Measurements from ENCODE around the gene STAB1.

The STAB1 gene

DNA sequence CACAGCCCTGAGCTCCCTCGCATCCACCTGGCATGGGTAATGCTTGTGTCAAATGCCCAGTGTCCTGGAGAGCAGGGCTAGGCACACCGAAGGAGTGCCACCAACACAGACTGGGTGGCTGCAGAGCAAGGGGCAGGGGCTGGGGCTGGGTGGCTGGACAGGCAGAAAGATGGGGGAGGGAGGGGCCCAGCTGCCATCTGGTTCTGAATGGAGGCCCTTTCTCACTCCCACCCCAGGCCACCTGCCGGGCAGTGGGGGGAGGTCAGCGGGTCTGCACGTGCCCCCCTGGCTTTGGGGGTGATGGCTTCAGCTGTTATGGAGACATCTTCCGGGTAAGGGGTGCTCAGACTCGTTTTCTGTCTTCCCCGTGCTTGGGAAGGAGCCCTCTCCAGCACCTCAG is 17.0 kb downstream of the STAB1 start:
- DNase-seq: no peak

DNA sequence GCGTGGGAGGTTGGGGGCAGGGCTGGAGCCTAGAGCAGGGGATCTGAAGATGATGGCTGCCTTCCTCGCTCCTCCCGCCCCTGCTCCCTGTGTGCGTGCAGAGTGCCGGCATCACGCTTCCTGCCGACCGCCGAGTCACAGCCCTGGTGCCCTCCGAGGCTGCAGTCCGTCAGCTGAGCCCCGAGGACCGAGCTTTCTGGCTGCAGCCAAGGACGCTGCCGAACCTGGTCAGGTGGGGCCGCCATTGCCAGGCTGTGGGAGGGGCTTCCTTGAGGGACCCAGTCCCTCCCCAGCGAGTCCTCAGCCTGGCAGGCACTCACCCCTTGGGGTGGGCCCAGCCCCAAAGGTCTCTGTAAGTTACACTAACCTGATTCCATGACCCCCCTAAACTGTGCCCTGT is 17.6 kb downstream of the STAB1 start:
- no peak for DNase-seq

DNA sequence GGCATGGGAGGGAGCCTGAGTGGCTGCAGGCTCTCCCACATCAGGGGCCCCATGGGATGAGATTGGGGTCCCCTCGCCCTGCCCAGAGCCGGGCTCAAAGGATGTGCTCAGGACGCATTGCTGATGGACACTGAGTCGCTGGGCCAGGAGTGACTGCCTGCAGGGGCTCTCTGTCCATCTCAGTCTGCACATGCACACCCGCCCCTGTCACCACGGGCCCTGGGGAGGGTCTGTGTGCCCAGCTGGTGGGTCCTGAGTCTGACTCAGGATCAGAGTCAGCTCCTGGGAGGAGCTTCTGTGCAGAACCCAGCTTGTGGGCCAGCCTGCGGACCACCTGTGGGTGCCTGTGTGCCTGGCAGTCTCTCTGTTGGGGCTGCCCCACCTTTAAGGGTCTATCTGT is 18.1 kb downstream of the STAB1 start:
- DNase-seq: no peak

DNA sequence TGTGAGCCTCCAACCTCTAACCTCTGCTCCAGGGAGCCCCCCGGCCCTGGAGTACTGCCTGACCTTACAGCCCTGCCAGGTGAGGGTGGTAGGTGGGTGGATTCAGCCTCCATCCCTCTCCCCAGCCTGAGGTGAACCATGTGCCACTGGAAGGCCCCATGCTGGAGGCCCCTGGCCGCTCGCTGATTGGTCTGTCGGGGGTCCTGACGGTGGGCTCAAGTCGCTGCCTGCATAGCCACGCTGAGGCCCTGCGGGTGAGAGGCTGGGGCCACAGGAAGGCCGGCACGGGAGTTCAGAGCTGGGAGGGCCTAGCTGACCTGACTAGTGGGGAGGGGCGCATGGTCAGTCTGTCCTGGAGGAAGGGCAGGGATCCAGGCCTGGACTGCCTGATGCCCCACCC is 19.4 kb downstream of the STAB1 start:
- DNase-seq: no peak

DNA sequence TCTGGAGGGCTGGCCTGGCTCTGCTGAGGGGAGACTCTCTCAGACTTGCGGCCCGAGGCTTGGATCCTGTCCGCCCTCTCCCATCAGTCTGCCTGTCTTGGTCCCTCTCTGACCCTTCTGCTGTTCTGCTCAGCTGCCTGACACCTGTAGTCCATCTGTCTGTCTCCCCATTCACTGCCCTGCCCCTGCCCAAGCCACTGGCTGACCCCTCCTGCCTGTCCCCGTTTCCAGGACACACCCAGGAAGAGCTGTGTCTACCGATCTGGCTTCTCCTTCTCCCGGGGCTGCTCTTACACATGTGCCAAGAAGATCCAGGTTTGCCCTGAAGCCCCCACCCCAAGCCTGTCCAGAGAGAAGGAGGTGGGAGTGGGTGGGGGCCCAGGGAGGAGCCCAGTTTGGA is 20.1 kb downstream of the STAB1 start:
- DNase-seq: no peak

DNA sequence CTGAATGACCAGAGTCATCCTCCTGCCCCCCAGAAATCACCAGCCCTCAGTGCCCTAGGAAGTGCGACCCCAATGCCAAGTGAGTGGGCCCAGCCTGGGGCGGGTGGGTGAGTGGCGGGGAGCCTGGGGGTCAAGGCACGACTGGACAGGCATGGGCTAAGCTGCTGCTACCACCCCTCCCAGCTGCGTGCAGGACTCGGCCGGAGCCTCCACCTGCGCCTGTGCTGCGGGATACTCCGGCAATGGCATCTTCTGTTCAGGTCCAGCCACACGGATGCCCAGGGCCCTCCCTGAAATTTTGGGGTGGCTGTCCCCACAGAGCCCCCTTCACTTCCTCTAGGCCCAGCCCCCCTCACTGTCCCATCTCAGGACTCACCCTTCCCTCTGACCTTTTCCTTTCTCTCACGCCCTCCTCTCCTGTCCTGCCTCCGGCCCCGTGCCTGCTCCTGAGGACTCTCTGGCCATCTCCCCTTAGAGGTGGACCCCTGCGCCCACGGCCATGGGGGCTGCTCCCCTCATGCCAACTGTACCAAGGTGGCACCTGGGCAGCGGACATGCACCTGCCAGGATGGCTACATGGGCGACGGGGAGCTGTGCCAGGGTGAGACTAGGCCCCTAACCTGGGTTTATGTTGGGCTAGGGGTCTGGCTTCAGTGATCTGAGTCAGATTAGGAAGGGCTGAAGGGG is 21.5 kb downstream of the STAB1 start:
- no peak for DNase-seq

DNA sequence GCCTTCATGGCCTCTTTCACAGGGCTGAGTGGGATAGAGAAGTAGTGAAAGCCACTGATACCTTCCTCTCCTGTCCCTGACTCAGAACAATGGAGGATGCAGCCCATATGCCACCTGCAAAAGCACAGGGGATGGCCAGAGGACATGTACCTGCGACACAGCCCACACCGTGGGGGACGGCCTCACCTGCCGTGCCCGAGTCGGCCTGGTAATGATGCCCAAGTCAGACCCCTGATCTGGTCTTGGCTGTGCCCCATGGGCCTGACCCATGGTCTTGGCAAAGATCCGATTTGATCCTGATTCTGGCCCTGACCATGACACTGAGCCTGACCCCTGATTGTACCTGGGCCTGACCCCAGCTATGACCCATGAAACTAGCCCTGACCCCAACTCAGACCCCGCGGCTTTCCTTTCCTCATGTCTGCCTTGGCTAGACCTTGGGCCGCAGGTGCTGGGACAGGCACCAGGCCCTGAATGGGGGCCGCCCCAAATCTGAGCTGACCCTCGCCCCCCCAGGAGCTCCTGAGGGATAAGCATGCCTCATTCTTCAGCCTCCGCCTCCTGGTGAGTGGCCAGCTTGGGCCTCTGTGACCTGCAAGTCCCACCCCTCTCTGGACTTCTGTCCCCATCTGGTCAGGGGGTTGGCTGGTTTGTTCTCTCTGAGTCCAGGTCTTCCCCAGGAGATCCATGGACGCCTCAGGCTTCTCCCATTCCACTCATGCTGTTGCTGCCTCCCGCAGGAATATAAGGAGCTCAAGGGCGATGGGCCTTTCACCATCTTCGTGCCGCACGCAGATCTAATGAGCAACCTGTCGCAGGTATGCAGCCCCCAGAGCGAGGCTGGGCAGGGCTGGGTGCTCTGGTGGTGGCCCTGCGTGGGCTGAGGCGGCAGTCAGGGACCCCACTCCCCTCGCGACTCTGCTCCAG is 22.9 kb downstream of the STAB1 start:
- no peak for DNase-seq

DNA sequence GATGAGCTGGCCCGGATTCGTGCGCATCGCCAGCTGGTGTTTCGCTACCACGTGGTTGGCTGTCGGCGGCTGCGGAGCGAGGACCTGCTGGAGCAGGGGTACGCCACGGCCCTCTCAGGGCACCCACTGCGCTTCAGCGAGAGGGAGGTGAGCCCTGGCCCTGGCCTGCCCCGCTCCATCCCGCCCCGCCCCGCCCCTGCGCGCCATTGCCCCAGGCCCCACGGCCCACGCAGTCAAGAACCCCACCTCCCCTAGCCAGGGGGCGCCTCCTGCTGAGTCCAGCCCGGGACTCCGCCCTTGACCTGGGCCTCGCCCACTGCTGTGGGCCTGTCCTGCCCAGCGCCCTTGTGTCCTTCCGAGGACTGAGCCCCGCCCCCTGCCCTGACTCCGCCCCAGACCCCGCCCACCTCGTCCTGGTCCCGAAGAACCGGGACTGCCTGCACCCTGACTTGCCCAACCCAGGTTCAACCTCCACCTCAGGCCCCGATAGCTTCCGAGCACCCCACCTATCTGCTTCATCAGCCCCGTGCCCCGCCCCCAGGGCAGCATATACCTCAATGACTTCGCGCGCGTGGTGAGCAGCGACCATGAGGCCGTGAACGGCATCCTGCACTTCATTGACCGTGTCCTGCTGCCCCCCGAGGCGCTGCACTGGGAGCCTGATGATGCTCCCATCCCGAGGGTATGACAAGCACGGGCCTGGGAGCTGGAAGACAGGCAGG is 23.7 kb downstream of the STAB1 start:
- DNase-seq: no peak

DNA sequence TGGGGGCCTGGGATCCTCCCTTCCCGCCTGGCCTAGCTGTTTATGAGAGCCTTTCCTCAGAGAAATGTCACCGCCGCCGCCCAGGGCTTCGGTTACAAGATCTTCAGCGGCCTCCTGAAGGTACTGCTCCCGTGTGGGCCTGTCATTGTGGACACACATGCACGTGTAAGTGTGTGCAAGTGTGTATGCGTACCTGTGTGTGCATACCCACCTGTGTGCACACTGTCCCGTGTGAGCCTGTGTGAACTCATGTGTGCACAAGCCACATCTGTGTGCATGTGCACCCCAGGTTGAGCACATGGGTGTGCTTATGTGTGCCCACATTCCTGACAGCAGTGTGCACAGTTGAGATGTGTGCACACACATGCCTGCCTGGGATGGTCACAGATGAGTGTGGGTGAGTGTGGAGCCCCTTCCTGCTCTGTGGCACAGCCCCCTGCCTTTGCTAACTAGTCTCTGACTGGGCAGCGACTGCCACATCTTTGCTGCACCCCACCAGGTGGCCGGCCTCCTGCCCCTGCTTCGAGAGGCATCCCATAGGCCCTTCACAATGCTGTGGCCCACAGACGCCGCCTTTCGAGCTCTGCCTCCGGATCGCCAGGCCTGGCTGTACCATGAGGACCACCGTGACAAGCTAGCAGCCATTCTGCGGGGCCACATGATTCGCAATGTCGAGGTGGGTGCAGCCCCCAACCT is 24.5 kb downstream of the STAB1 start:
- no peak for DNase-seq

DNA sequence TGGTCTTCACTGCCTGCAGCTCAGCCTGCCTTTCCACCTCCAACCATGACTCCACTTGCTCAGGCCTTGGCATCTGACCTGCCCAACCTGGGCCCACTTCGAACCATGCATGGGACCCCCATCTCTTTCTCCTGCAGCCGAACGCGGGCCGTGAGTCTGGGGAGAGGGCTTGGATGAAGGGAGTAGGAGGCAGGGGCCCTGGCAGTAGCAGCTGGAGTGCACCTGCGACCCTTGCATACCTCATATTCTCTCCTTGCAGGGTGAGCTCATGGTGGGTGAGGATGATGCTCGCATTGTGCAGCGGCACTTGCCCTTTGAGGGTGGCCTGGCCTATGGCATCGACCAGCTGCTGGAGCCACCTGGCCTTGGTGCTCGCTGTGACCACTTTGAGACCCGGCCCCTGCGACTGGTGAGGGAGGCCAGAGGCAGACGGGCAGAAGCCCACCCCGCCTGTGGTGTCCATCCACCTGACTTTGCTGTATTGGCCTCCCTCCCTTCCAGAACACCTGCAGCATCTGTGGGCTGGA is 25.1 kb downstream of the STAB1 start:
- DNase-seq: no peak

DNA sequence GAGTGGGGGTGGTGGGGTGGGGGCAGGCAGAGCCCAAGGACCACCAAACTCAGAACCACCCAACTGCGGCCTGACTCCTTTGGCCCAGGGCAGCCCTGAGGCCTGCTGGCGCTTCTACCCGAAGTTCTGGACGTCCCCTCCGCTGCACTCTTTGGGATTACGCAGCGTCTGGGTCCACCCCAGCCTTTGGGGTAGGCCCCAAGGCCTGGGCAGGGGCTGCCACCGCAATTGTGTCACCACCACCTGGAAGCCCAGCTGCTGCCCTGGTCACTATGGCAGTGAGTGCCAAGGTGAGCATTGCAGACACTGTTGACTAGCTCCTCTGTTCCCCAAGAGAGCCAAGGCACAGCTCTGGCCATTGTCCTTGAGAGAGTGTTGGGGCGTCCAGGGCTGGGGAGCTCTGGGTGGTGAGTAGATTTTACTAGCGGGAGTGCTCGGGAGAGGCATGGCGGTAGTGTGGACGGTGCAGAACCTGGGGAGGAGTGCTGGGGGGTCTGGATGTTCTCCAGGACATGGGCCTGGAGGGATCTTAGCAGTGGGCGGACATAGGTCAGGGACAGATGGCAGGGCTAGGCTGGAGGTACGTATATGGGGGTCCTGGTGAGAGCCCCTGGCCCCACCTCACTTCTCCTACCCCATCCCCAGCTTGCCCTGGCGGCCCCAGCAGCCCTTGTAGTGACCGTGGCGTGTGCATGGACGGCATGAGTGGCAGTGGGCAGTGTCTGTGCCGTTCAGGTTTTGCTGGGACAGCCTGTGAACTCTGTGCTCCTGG is 25.8 kb downstream of the STAB1 start:
- DNase-seq: no peak

DNA sequence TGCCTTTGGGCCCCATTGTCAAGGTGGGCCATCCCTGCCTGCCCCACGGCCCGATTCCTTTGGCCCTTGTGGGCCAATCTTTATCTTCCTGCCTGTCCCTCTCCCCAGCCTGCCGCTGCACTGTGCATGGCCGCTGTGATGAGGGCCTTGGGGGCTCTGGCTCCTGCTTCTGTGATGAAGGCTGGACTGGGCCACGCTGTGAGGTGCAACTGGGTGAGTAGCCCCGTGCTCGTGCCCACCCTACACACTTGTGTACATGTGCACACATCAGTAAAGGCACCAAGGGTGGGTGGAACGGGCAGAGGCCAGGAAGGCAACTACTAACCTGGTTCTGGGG is 26.3 kb downstream of the STAB1 start:
- DNase-seq: no peak

DNA sequence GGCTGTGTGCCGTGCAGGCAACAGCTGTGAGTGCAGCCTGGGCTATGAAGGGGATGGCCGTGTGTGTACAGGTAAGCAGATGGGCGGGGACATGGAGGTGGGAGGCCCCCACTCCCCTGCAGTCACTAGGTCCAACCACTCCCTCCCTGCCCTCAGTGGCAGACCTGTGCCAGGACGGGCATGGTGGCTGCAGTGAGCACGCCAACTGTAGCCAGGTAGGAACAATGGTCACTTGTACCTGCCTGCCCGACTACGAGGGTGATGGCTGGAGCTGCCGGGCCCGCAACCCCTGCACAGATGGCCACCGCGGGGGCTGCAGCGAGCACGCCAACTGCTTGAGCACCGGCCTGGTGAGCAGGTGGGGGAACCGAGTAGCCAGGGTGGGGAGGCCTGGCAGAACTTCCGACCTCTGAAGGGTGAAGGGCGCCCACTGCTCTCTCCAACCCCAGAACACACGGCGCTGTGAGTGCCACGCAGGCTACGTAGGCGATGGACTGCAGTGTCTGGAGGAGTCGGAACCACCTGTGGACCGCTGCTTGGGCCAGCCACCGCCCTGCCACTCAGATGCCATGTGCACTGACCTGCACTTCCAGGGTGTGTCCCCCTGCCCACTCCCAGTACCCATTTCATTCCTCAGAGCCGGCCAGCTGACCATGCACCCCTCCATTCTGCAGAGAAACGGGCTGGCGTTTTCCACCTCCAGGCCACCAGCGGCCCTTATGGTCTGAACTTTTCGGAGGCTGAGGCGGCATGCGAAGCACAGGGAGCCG is 26.9 kb downstream of the STAB1 start:
- no peak for DNase-seq

DNA sequence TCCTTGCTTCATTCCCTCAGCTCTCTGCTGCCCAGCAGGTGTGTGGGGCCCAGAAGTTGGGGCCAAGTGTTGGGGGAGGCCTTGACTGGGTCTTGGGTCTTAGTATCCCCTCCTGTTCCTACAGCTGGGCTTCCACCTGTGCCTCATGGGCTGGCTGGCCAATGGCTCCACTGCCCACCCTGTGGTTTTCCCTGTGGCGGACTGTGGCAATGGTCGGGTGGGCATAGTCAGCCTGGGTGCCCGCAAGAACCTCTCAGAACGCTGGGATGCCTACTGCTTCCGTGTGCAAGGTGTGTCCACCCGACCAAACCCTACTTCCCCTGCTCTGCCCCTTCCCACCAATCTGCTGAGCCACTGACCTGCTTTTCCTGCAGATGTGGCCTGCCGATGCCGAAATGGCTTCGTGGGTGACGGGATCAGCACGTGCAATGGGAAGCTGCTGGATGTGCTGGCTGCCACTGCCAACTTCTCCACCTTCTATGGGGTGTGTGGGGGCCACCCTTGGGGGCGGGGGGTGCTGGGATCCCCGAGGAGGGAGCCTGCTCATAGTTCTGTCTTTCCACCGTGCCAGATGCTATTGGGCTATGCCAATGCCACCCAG is 27.6 kb downstream of the STAB1 start:
- DNase-seq: no peak

DNA sequence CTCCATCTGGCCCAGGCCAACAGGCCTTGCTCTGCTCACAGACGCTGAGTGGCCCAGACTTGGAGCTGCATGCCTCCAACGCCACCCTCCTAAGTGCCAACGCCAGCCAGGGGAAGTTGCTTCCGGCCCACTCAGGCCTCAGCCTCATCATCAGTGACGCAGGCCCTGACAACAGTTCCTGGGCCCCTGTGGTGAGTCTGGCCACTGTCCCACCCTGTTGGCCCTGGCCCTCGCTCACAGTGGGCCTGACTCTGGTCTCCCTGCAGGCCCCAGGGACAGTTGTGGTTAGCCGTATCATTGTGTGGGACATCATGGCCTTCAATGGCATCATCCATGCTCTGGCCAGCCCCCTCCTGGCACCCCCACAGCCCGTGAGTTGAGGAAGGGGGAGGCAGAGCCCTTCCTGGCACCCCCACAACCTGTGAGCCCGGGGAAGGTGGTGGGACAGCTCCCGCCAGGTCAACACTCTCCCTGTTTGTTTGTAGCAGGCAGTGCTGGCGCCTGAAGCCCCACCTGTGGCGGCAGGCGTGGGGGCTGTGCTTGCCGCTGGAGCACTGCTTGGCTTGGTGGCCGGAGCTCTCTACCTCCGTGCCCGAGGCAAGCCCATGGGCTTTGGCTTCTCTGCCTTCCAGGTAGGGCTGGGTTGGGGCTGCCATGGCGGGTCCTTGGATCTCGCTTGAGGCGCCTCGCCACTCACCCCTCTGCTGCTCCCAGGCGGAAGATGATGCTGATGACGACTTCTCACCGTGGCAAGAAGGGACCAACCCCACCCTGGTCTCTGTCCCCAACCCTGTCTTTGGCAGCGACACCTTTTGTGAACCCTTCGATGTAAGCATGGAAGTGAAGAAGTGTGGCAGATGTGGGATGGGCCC is 28.5 kb downstream of the STAB1 start:
- DNase-seq: no peak

DNA sequence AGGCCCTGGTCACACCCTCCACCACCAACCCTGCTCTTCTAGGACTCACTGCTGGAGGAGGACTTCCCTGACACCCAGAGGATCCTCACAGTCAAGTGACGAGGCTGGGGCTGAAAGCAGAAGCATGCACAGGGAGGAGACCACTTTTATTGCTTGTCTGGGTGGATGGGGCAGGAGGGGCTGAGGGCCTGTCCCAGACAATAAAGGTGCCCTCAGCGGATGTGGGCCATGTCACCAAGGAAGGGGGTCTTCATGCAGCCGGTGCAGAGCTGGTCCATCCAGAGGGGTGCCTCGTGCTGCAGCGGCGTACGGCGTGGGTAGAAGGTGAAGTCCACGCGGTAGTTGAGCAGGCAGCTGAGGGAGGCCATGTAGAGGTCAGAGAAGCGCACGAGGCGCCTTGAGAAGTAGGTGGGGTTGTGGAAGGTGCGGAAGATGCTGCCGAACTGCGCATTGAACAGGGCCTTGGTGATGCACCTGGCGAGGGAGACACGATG is 29.2 kb downstream of the STAB1 start:
- DNase-seq: no peak

DNA sequence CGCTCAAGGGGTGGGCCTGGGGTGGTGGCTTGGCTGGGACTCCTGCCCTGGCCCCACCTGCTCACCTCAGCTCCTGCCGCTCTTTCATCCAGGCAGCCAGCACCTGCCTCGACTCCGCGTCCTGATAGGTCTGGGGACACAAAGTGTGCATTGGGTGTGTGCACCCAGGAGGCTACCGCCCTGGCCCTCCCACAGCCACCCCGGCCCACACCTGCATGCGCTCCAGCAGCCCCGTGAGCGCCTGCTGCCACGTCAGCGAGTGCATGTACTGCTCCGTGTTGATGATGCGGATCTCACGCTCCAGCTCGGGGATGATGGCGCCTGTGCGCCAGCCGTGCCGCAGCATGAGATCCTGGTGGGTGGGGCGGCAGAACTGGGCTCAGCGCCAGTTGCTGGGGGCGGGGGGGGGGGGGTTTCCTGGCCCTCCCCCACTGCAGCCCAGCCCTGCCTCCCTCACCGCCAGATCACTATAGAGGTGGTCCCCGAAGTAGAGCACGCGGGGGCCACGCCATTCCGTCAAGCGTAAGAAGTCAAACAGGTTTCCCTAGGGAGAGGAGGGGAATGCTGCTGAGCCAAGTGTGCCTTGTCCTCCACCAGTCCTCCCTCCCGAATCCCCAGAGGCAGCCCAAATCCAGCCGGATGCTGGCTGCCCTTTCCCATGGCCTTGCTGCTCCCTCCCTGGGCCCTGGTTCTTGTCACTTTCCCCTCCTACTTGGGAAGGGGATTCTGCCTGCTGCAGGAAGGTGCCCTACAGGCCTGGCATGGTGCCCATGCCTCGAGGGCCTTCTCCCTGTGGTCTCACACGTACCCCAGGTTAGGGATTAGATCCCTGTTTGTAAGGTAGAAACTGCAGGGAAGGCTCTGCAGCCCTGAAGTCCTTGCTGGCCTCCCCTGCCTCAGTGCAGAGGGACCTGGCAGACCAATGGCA is 29.9 kb downstream of the STAB1 start:
- no peak for DNase-seq

All from GDM1 (cell line).